CD14-positive monocyte (primary cell): Measurements from ENCODE around the gene FRG1. TPM values are rescaled to one million over a fixed set of nuclear protein-coding genes. Genes with fewer than 3 reads are reported as not detected.
"Not testable (repeated sequence)": the region's sequence is repeated elsewhere in the genome, so short reads cannot be mapped to it uniquely, and the experiment has no call there.

ENCODE experiments used
- DNase-seq, 3 donors: peaks; one replicate each; pipeline ENCODE4 v3.0.0-alpha.2; 2011 to 2022
- H2AFZ ChIP-seq: 2 replicates; pipeline ENCODE4 v1.6.0; 2012; ENCODE audit warnings: mild to moderate bottlenecking, low read depth, low read length, inconsistent platforms; ENCODE audit not compliant: insufficient read depth, poor library complexity, severe bottlenecking
- H3K27ac ChIP-seq, 2 donors: 1 replicate in 1 of 2; 2 replicates in 1 of 2; pipeline ENCODE4 v1.5.1; 2012 to 2013; ENCODE audit warnings: low read length in 2 of 2, control low read depth in 1 of 2, inconsistent platforms in 1 of 2, low read depth in 1 of 2, mild to moderate bottlenecking in 1 of 2
- H3K27me3 ChIP-seq, 2 donors: one replicate each; pipeline versions ENCODE4 v1.6.0 to v1.6.1; 2011 to 2013; ENCODE audit warnings: low read length in 2 of 2; ENCODE audit not compliant: control insufficient read depth in 2 of 2, insufficient read depth in 2 of 2
- H3K36me3 ChIP-seq, 2 donors: replicated peaks in 1 of 2; 1 replicate in 1 of 2; 2 replicates in 1 of 2; pipeline versions ENCODE4 v1.5.1 to v1.6.1; 2012 to 2013; ENCODE audit warnings: low read length in 2 of 2, control low read depth in 1 of 2, inconsistent platforms in 1 of 2, mild to moderate bottlenecking in 1 of 2; ENCODE audit not compliant: insufficient read depth in 2 of 2, control insufficient read depth in 1 of 2
- H3K4me1 ChIP-seq, 2 donors: 1 replicate in 1 of 2; 2 replicates in 1 of 2; pipeline versions ENCODE4 v1.5.1 to v1.6.1; 2012 to 2013; ENCODE audit warnings: low read length in 2 of 2, control low read depth in 1 of 2, inconsistent platforms in 1 of 2, mild to moderate bottlenecking in 1 of 2, moderate library complexity in 1 of 2; ENCODE audit not compliant: insufficient read depth in 2 of 2, control insufficient read depth in 1 of 2
- H3K4me2 ChIP-seq: replicated peaks from 2 replicates; pipeline ENCODE3; 2012; ENCODE audit warnings: low read length, moderate library complexity, mild to moderate bottlenecking; ENCODE audit not compliant: poor library complexity, severe bottlenecking; ENCODE audit errors: extremely low read depth
- H3K4me3 ChIP-seq, 3 experiments: fragments of 200-600 bp in 1 of 3; sonication (generic) in 1 of 3; replicated peaks in 1 of 3; 1 replicate in 2 of 3; 2 replicates in 1 of 3; pipeline ENCODE4 v1.5.1; 2011 to 2013; ENCODE audit warnings: low read length in 3 of 3, mild to moderate bottlenecking in 3 of 3, control low read depth in 2 of 3, low read depth in 2 of 3, inconsistent platforms in 1 of 3, moderate library complexity in 1 of 3
- H3K79me2 ChIP-seq: 2 replicates; pipeline ENCODE4 v1.6.0; 2012; ENCODE audit warnings: mild to moderate bottlenecking, control low read depth, inconsistent platforms, low read length, moderate library complexity; ENCODE audit not compliant: insufficient read depth
- H3K9ac ChIP-seq: 2 replicates; pipeline ENCODE4 v1.6.0; 2017; ENCODE audit warnings: low read length, mild to moderate bottlenecking; ENCODE audit not compliant: insufficient read depth, poor library complexity, severe bottlenecking
- H3K9me3 ChIP-seq, 2 donors: replicated peaks in 1 of 2; 1 replicate in 1 of 2; 2 replicates in 1 of 2; pipeline versions ENCODE4 v1.5.1 to v1.6.1; 2012 to 2013; ENCODE audit warnings: low read length in 2 of 2, control low read depth in 1 of 2; ENCODE audit not compliant: control insufficient read depth in 1 of 2, insufficient read depth in 1 of 2
- H4K20me1 ChIP-seq: 2 replicates; pipeline ENCODE4 v1.6.0; 2012; ENCODE audit warnings: mild to moderate bottlenecking, low read length, control low read depth, moderate library complexity; ENCODE audit not compliant: insufficient read depth
- H3K27ac Mint-ChIP-seq, 7 donors: one replicate each; pipeline ENCODE4 v1.8.0; 2020; ENCODE audit warnings: mild to moderate bottlenecking in 7 of 7, mixed read lengths in 7 of 7, moderate library complexity in 6 of 7, inconsistent platforms in 2 of 7
- H3K27me3 Mint-ChIP-seq, 3 donors: one replicate each; pipeline ENCODE4 v1.8.0; 2021 to 2022; ENCODE audit warnings: low read depth in 3 of 3, mild to moderate bottlenecking in 3 of 3, mixed read lengths in 3 of 3, moderate library complexity in 3 of 3, inconsistent platforms in 1 of 3
- H3K36me3 Mint-ChIP-seq, 2 donors: one replicate each; pipeline ENCODE4 v1.8.0; 2020; ENCODE audit warnings: mixed read lengths in 2 of 2, inconsistent platforms in 1 of 2, mild to moderate bottlenecking in 1 of 2
- H3K4me1 Mint-ChIP-seq: one replicate; pipeline ENCODE4 v1.8.0; 2020; ENCODE audit warnings: mild to moderate bottlenecking, mixed read lengths
- H3K4me3 Mint-ChIP-seq, 2 donors: one replicate each; pipeline ENCODE4 v1.8.0; 2020; ENCODE audit warnings: mild to moderate bottlenecking in 2 of 2, mixed read lengths in 2 of 2, moderate library complexity in 1 of 2
- H3K9me3 Mint-ChIP-seq, 7 donors: one replicate each; pipeline ENCODE4 v1.8.0; 2020 to 2022; ENCODE audit warnings: mixed read lengths in 7 of 7, mild to moderate bottlenecking in 6 of 7, moderate library complexity in 6 of 7, inconsistent platforms in 2 of 7
- WGBS: methylation state at CpG from one replicate; pipeline ENCODE4 v1.1.5; 2013; ENCODE audit warnings: missing lambda C conversion rate; ENCODE audit not compliant: insufficient coverage; 5-methylcytosine and 5-hydroxymethylcytosine counted together
- intact Hi-C, 2 donors: fragments of 100-400 bp; cut with micrococcal nuclease; formaldehyde crosslinking; loops; one replicate each; pipeline versions ENCODE4 v1.15.0 to v1.15.1; 2023
- polyA plus RNA-seq, 3 donors: library from polyadenylated mRNA; depleted of rRNA in 1 of 3; unstranded in 2 of 3; stranded (reverse) in 1 of 3; fragments of 300-500 nt in 2 of 3; fragments of >200 nt in 1 of 3; fragmentation: Illumina TruSeq in 2 of 3; gene quantifications; 1 replicate in 2 of 3; 2 replicates in 1 of 3; pipeline ENCODE4 v1.2.3, GENCODE V29; 2012 to 2021
- TF ChIP-seq, protein P1 (sequence below): fragments of 200-600 bp; IDR thresholded peaks from one replicate; pipeline ENCODE4 v1.8.0; 2022; ENCODE audit warnings: antibody characterized with exemption, mild to moderate bottlenecking

FRG1 gene
- polyA plus RNA-seq, 3 donors, result 26.0 to 46.0 (median 45.8) TPM

DNA sequence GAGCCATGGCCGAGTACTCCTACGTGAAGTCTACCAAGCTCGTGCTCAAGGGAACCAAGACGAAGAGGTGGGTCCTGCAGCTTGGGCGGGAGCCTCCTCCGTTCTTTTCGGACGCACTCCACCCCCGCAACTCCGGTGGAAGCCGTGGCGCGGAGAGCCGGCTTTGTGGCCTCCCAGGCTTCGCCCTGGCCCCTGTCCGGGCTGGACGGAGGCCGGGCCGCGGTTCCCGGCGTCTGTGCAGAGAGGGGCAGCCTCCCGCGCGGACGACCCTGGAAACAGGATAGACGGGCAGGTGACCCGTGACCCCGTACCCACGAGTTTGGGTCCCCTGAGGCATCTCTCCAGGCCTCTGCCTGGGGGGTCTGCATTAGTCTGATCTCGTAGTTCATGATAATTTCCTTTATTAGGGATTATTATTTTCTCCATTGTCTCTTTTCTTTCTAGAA is 356 bp downstream of the FRG1 start:
- Histone ChIP-seq H3K36me3 (peaks cover 0 to 20% of the 10 kb centered on the region in 2 donors), H3K27me3 (no peaks in the 10 kb centered on the region), H4K20me1 (no peaks in the 10 kb centered on the region), H3K4me1 (peaks cover 20 to 32% of the 10 kb centered on the region in 2 donors), H3K9me3 (no peaks in the 10 kb centered on the region), H3K79me2 (peaks cover 48% of the 10 kb centered on the region), H3K9ac (peak overlapping the region; percentile 94), H2AFZ (peak overlapping the region; percentile 98), H3K27ac (peak overlapping the region; percentile 91 to 96), H3K4me3 (peak overlapping the region; percentile 60 to 90 (median 69)), H3K4me2 (peak overlapping the region; percentile 79)
- whole genome bisulfite sequencing, result under 1% methylated on average over 22 of the region's 31 CpGs
- TF ChIP-seq, protein P1, sequence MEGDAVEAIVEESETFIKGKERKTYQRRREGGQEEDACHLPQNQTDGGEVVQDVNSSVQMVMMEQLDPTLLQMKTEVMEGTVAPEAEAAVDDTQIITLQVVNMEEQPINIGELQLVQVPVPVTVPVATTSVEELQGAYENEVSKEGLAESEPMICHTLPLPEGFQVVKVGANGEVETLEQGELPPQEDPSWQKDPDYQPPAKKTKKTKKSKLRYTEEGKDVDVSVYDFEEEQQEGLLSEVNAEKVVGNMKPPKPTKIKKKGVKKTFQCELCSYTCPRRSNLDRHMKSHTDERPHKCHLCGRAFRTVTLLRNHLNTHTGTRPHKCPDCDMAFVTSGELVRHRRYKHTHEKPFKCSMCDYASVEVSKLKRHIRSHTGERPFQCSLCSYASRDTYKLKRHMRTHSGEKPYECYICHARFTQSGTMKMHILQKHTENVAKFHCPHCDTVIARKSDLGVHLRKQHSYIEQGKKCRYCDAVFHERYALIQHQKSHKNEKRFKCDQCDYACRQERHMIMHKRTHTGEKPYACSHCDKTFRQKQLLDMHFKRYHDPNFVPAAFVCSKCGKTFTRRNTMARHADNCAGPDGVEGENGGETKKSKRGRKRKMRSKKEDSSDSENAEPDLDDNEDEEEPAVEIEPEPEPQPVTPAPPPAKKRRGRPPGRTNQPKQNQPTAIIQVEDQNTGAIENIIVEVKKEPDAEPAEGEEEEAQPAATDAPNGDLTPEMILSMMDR, result no peak
- H3K36me3 Mint-ChIP-seq, result peaks cover 18 to 34% of the 10 kb centered on the region in 2 donors
- H3K4me1 Mint-ChIP-seq, result peaks cover 35% of the 10 kb centered on the region
- peak overlapping the region; percentile 93 to 97 for H3K4me3 Mint-ChIP-seq
- peak overlapping the region; percentile 94 to 99 (median 96) for H3K27ac Mint-ChIP-seq
- peaks cover 7 to 14% (median 10%) of the 10 kb centered on the region in 7 donors for H3K9me3 Mint-ChIP-seq
- no peak for DNase-seq
- peaks cover 3 to 10% (median 5%) of the 10 kb centered on the region in 3 donors for H3K27me3 Mint-ChIP-seq
- intact Hi-C loops, result no loop called here

DNA sequence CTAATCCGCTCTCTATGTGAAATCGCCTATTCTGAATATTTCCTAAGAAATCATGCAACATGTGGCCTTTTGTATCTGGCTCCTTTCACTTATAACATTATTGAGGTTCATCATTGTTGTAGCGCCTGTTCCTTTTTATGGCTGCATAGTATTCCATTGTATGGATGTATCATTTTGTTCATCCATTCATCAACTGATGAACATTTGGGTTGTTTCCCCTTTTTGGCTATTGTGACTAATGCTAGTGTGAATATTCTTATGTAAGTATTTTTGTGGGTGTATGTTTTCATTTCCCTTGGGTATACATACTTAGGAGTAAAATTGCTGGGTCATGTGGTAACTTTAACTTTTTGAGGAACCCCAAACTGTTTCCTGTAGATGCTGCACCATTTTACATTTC is 1.7 kb downstream of the FRG1 start:
- H3K79me2 ChIP-seq, result peaks cover 61% of the 10 kb centered on the region

DNA sequence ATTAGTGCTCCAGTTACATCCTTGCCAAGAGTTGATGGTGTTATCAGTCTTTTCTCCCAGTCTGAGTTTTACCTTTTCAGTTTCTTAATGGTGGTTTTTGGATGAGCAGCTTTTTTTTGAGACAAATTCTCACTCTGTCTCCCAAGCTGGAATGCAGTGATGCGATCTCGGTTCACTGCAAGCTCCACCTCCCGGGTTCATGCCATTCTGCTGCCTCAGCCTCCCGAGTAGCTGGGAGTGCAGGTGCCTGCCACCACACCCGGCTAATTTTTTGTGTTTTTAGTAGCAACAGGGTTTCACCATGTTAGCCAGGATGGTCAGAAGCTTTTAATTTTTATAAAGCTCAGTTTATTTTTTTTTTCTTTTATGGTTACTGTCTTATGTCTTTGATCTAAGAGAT is 3.4 kb downstream of the FRG1 start:
- H3K27ac Mint-ChIP-seq, result peak overlapping the region in 3 of 7 donors; percentile 6 to 62 (median 21)
- H2AFZ ChIP-seq, H3K4me3 ChIP-seq, DNase-seq, H3K27me3 ChIP-seq, H3K27ac ChIP-seq, H3K9me3 ChIP-seq, H3K9ac ChIP-seq, H3K27me3 Mint-ChIP-seq, intact Hi-C loops, H3K4me2 ChIP-seq, H3K4me3 Mint-ChIP-seq, H3K9me3 Mint-ChIP-seq: not testable (repeated sequence)
- H4K20me1 ChIP-seq, result peaks cover 14% of the 10 kb centered on the region
- peaks cover 0 to 46% of the 10 kb centered on the region in 2 donors for H3K36me3 ChIP-seq
- H3K36me3 Mint-ChIP-seq, result peaks cover 39 to 57% of the 10 kb centered on the region in 2 donors
- H3K4me1 ChIP-seq, result peaks cover 20 to 32% of the 10 kb centered on the region in 2 donors
- H3K79me2 ChIP-seq, result peaks cover 78% of the 10 kb centered on the region
- H3K4me1 Mint-ChIP-seq, result peaks cover 35% of the 10 kb centered on the region
- WGBS, result 67% methylated on average over 3 of the region's 5 CpGs

More for the DNA sequence above, 1.7 kb downstream of the FRG1 start:
- H2AFZ ChIP-seq, H3K27me3 Mint-ChIP-seq, H3K9me3 ChIP-seq, H3K27me3 ChIP-seq, H3K4me3 Mint-ChIP-seq, H3K9me3 Mint-ChIP-seq, intact Hi-C loops, H3K9ac ChIP-seq, H4K20me1 ChIP-seq: not testable (repeated sequence)
- peak overlapping the region in 1 of 2 donors; percentile 51 for H3K27ac ChIP-seq
- H3K36me3 Mint-ChIP-seq, result peaks cover 24 to 43% of the 10 kb centered on the region in 2 donors
- peak overlapping the region in 6 of 7 donors; percentile 52 to 94 (median 90) for H3K27ac Mint-ChIP-seq
- peaks cover 35% of the 10 kb centered on the region for H3K4me1 Mint-ChIP-seq
- peaks cover 0 to 32% of the 10 kb centered on the region in 2 donors for H3K36me3 ChIP-seq
- peak overlapping the region; percentile 79 for H3K4me2 ChIP-seq
- WGBS, result 100% methylated on average over 2 of the region's 3 CpGs
- H3K4me3 ChIP-seq, result peak overlapping the region in 1 of 3 experiments; percentile 90
- H3K4me1 ChIP-seq, result peaks cover 20 to 32% of the 10 kb centered on the region in 2 donors
- DNase-seq, result peak; percentile 49 to 66 (median 65)

DNA sequence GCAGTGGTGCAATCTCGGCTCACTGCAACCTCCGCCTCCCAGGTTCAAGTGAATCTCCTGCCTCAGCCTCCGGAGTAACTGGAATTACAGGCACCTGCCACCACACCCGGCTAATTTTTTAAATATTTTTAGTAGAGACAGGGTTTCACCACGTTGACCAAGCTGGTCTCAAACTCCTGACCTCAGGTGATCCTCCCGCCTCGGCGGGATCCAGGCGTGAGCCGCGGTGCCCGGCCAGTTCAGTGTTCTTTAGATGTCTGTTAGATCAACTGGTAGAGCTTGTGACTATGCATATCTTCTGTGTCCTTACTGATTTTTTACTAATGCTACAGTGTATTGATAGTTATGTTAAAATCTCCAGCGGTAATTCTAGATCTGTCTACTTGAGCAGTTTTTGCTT is 6.2 kb downstream of the FRG1 start:
- H3K9me3 ChIP-seq, H3K27me3 ChIP-seq, H3K4me2 ChIP-seq, H3K27me3 Mint-ChIP-seq, H3K9me3 Mint-ChIP-seq, H3K4me3 Mint-ChIP-seq, H3K27ac ChIP-seq, H3K9ac ChIP-seq, H2AFZ ChIP-seq, H3K4me3 ChIP-seq, intact Hi-C loops, DNase-seq: not testable (repeated sequence)
- Mint-ChIP-seq H3K4me1 (peaks cover 23% of the 10 kb centered on the region), H3K36me3 (peaks cover 42 to 70% of the 10 kb centered on the region in 2 donors), H3K27ac (peak overlapping the region in 1 of 7 donors; percentile 41)
- H3K36me3 ChIP-seq, result peaks cover 3 to 48% of the 10 kb centered on the region in 2 donors
- H3K79me2 ChIP-seq, result peaks cover 81% of the 10 kb centered on the region
- peaks cover 18% of the 10 kb centered on the region for H4K20me1 ChIP-seq
- 98% methylated on average over 8 of the region's 13 CpGs for WGBS
- H3K4me1 ChIP-seq, result peaks cover 8 to 14% of the 10 kb centered on the region in 2 donors
